Fibroblast of lung (primary cell): ENCODE data around the gene NDC1. TPM values are rescaled to one million over a fixed set of nuclear protein-coding genes. Genes with fewer than 3 reads are reported as not detected.

Source experiments
- DNase-seq, 2 donors: peaks; one replicate each; pipeline versions ENCODE4 v3.0.0 to v3.0.0-alpha.2; 2010; ENCODE audit warnings: low read depth in 2 of 2
- H2AFZ ChIP-seq: 2 replicates; pipeline ENCODE4 v1.5.1; 2012; ENCODE audit warnings: low read length, control low read depth, inconsistent platforms
- H3K27ac ChIP-seq: 2 replicates; pipeline ENCODE4 v1.5.1; 2011; ENCODE audit warnings: low read length, control low read depth; ENCODE audit not compliant: insufficient read depth
- H3K27me3 ChIP-seq: 2 replicates; pipeline ENCODE4 v1.5.1; 2011; ENCODE audit warnings: mild to moderate bottlenecking, low read length; ENCODE audit not compliant: control insufficient read depth, insufficient read depth
- H3K36me3 ChIP-seq: 2 replicates; pipeline ENCODE4 v1.5.1; 2011; ENCODE audit warnings: low read length; ENCODE audit not compliant: control insufficient read depth, insufficient read depth
- H3K4me1 ChIP-seq: 2 replicates; pipeline ENCODE4 v1.5.1; 2011; ENCODE audit warnings: low read length; ENCODE audit not compliant: control insufficient read depth, insufficient read depth; ENCODE audit errors: extremely low read depth
- H3K4me2 ChIP-seq: 2 replicates; pipeline ENCODE4 v1.5.1; 2011; ENCODE audit warnings: low read length, control low read depth; ENCODE audit not compliant: insufficient read depth; ENCODE audit errors: extremely low read depth
- H3K4me3 ChIP-seq, 4 experiments: fragments of 200-600 bp in 1 of 4; sonication (generic) in 1 of 4; replicated peaks in 1 of 4; 2 replicates each; pipeline ENCODE4 v1.5.1; 2011 to 2016; ENCODE audit warnings: low read length in 4 of 4, low read depth in 3 of 4, mild to moderate bottlenecking in 3 of 4, control low read depth in 2 of 4, inconsistent platforms in 1 of 4, mixed read lengths in 1 of 4; ENCODE audit not compliant: insufficient read depth in 1 of 4; ENCODE audit errors: control extremely low read depth in 1 of 4
- H3K79me2 ChIP-seq: 2 replicates; pipeline ENCODE4 v1.5.1; 2012; ENCODE audit warnings: mild to moderate bottlenecking, low read length, inconsistent platforms; ENCODE audit not compliant: control insufficient read depth, insufficient read depth
- H3K9ac ChIP-seq: 2 replicates; pipeline ENCODE4 v1.5.1; 2011; ENCODE audit warnings: mild to moderate bottlenecking, low read length, control low read depth; ENCODE audit not compliant: insufficient read depth
- H3K9me3 ChIP-seq: 2 replicates; pipeline ENCODE4 v1.5.1; 2012; ENCODE audit warnings: low read depth, low read length; ENCODE audit not compliant: control insufficient read depth, insufficient read depth
- H4K20me1 ChIP-seq: 2 replicates; pipeline ENCODE4 v1.5.1; 2011; ENCODE audit warnings: low read length; ENCODE audit not compliant: control insufficient read depth, insufficient read depth; ENCODE audit errors: extremely low read depth
- CTCF ChIP-seq, 2 donors: IDR thresholded peaks in 1 of 2; conservative IDR thresholded peaks in 1 of 2; 1 replicate in 1 of 2; 2 replicates in 1 of 2; pipeline ENCODE4 v1.5.1; 2011 to 2012; ENCODE audit warnings: low read length in 2 of 2, control low read depth in 1 of 2, inconsistent platforms in 1 of 2, low read depth in 1 of 2, mild to moderate bottlenecking in 1 of 2
- EZH2 ChIP-seq: IDR thresholded peaks from 2 replicates; pipeline ENCODE4 v1.5.1; 2012; ENCODE audit warnings: low read length, control low read depth, mild to moderate bottlenecking; ENCODE audit errors: missing control alignments
- polyA plus RNA-seq, 2 donors: library from polyadenylated mRNA; depleted of rRNA in 1 of 2; stranded (reverse) in 1 of 2; unstranded in 1 of 2; fragments of >200 nt; gene quantifications; 2 replicates each; pipeline ENCODE4 v1.2.1, GENCODE V29; 2011 to 2012; ENCODE audit warnings: missing spikeins in 1 of 2
- total RNA-seq: library from RNA; depleted of rRNA; stranded (reverse); fragments of >200 nt; gene quantifications from 2 replicates; pipeline ENCODE4 v1.2.1, GENCODE V29; 2014

NDC1 gene
- total and polyA plus RNA-seq, 2 donors (not counting 1 experiment from before 2014, with no cell fraction given) = 11.6 to 14.3 TPM

- no peak for TF ChIP-seq EZH2
- TF ChIP-seq CTCF (conservative IDR thresholded peaks at IDR 0.05 in 1 of 2, IDR thresholded peaks at IDR 0.05 in 1 of 2; ENCODE audit: low read depth in 1 of 2, low read length in 2 of 2) = no peak
- H3K4me1 ChIP-seq = no peaks in the 10 kb centered on the region
- H3K4me2 ChIP-seq = no peak overlapping the region
- no peak overlapping the region for H3K27ac ChIP-seq
- H4K20me1 ChIP-seq = no peaks in the 10 kb centered on the region
- no peak overlapping the region for H3K9ac ChIP-seq
- DNase-seq = no peak
- H3K4me3 ChIP-seq = no peak overlapping the region
- H3K27me3 ChIP-seq = no peaks in the 10 kb centered on the region
- no peaks in the 10 kb centered on the region for H3K79me2 ChIP-seq
- H2AFZ ChIP-seq = no peak overlapping the region
- H3K9me3 ChIP-seq = no peaks in the 10 kb centered on the region
- no peaks in the 10 kb centered on the region for H3K36me3 ChIP-seq
Measured at GRCh38 chr1:53728196-53728595, 109.9 kb downstream of the NDC1 start.

GRCh38 chr1:53727461-53728092 is 110.5 kb downstream of the NDC1 start:
- Histone ChIP-seq H3K9me3 (no peaks in the 10 kb centered on the region), H3K9ac (no peak overlapping the region), H3K4me2 (no peak overlapping the region), H2AFZ (no peak overlapping the region), H3K27ac (no peak overlapping the region), H3K36me3 (no peaks in the 10 kb centered on the region), H3K4me3 (no peak overlapping the region), H3K4me1 (no peaks in the 10 kb centered on the region), H4K20me1 (no peaks in the 10 kb centered on the region), H3K27me3 (no peaks in the 10 kb centered on the region), H3K79me2 (no peaks in the 10 kb centered on the region)
- no peak for DNase-seq
- TF ChIP-seq EZH2 (no peak), CTCF (conservative IDR thresholded peaks at IDR 0.05 in 1 of 2, IDR thresholded peaks at IDR 0.05 in 1 of 2; ENCODE audit: low read depth in 1 of 2, low read length in 2 of 2) (no peak)

GRCh38 chr1:53726009-53726600 is 112.0 kb downstream of the NDC1 start:
- H3K4me3 ChIP-seq = no peak overlapping the region
- no peak overlapping the region for H3K4me2 ChIP-seq
- no peaks in the 10 kb centered on the region for H3K79me2 ChIP-seq
- no peak overlapping the region for H3K27ac ChIP-seq
- no peaks in the 10 kb centered on the region for H3K36me3 ChIP-seq
- no peak overlapping the region for H3K9ac ChIP-seq
- H2AFZ ChIP-seq = no peak overlapping the region
- no peak for DNase-seq
- H3K9me3 ChIP-seq = no peaks in the 10 kb centered on the region
- TF ChIP-seq EZH2 = no peak
- no peak for TF ChIP-seq CTCF (conservative IDR thresholded peaks at IDR 0.05 in 1 of 2, IDR thresholded peaks at IDR 0.05 in 1 of 2; ENCODE audit: low read depth in 1 of 2, low read length in 2 of 2)
- H4K20me1 ChIP-seq = no peaks in the 10 kb centered on the region
- H3K27me3 ChIP-seq = no peaks in the 10 kb centered on the region
- H3K4me1 ChIP-seq = no peaks in the 10 kb centered on the region
